GM12801 (cell line): ENCODE results near the gene RNF186.

Experiments
- CTCF ChIP-seq: IDR thresholded peaks from one replicate; pipeline ENCODE4 v1.5.1; 2011; ENCODE audit warnings: control low read depth; ENCODE audit not compliant: insufficient read length; ENCODE audit errors: extremely low read depth

The RNF186 gene

GRCh38 chr1:19840228-19840627, 25.1 kb upstream of the RNF186 start:
- TF ChIP-seq CTCF, result no peak

GRCh38 chr1:19837866-19838265, 22.8 kb upstream of the RNF186 start:
- no peak for TF ChIP-seq CTCF

GRCh38 chr1:19835578-19835977, 20.5 kb upstream of the RNF186 start:
- no peak for TF ChIP-seq CTCF

- no peak for TF ChIP-seq CTCF
Measured at GRCh38 chr1:19831441-19831840, 16.4 kb upstream of the RNF186 start.

DNA sequence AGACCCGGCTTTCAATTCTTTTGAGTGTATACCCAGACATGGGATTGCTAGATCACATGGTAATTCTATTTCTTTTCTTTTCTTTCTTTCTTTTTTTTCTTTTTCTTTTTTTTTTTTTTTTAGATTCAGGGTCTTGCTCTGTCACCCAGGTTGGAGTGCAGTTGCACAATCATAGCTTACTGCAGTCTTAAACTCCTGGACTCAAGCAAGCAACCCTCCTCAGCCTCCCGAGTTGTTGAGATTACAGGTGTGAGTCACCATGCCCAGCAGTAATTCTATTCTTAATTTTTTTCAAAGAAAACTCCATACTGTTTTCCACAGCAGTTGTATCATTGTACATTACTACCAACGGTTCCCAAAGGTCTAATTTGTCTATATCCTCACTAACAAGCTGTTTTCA, 13.5 kb upstream of the RNF186 start:
- no peak for TF ChIP-seq CTCF

GRCh38 chr1:19825298-19825697, 10.2 kb upstream of the RNF186 start:
- no peak for TF ChIP-seq CTCF

GRCh38 chr1:19824541-19824940, 9.5 kb upstream of the RNF186 start:
- TF ChIP-seq CTCF, result no peak

- TF ChIP-seq CTCF, result no peak
Measured at GRCh38 chr1:19824036-19824435, 9.0 kb upstream of the RNF186 start.
